ENCODE results near the gene SLC6A1. TPM values are rescaled to one million over a fixed set of nuclear protein-coding genes. Genes with fewer than 3 reads are reported as not detected.
A peak's percentile ranks its signal among the peaks of the same experiment; 100 is the strongest.
"Not testable (repeated sequence)": the region's sequence is repeated elsewhere in the genome, so short reads cannot be mapped to it uniquely, and the experiment has no call there.

The SLC6A1 gene
- total RNA-seq, 2 experiments from 2014 or later: not detected

- ATAC-seq (no peak), DNase-seq (no peak)
- Mint-ChIP-seq H3K36me3 (ENCODE audit: low read depth) (no peaks in the 10 kb centered on the region), H3K27ac (no peak overlapping the region), H3K4me1 (no peaks in the 10 kb centered on the region), H3K27me3 (peaks cover 23% of the 10 kb centered on the region), H3K9me3 (ENCODE audit: low read depth) (no peaks in the 10 kb centered on the region), H3K4me3 (no peak overlapping the region)
- ChIA-PET CTCF (interaction anchor here (1.5 kb wide), 1 partner anchor 111 kb away, joined by 3 read pairs; no protein-coding TSS in a partner anchor), POLR2A (no interaction called here)
- intact Hi-C loops (cut with DNase I, micrococcal nuclease): no loop called here
These were observed 64.0 kb downstream of the SLC6A1 start for GRCh38 chr3:11056531-11057050.

- DNase-seq (no peak), ATAC-seq (no peak)
- Mint-ChIP-seq H3K27me3 (peaks cover 25% of the 10 kb centered on the region), H3K27ac (no peak overlapping the region), H3K9me3 (ENCODE audit: low read depth) (no peaks in the 10 kb centered on the region), H3K36me3 (ENCODE audit: low read depth) (no peaks in the 10 kb centered on the region), H3K4me3 (no peak overlapping the region), H3K4me1 (no peaks in the 10 kb centered on the region)
- POLR2A ChIA-PET: no interaction called here
- intact Hi-C loops (cut with DNase I, micrococcal nuclease): loop anchor here in 1 of 2 experiments (2.0 kb wide), 1 partner anchor 299 kb away; no protein-coding TSS in a partner anchor
- CTCF ChIA-PET: interaction anchor here (0.6 to 4.8 kb wide), 2 partner anchors 105 to 111 kb away, joined by 3 to 43 read pairs; no protein-coding TSS in a partner anchor
These were observed 65.1 kb downstream of the SLC6A1 start for GRCh38 chr3:11057655-11058054.

- H3K27ac Mint-ChIP-seq: no peak overlapping the region
- H3K4me1 Mint-ChIP-seq: no peaks in the 10 kb centered on the region
- intact Hi-C loops (cut with DNase I, micrococcal nuclease): loop anchor here (1.0 to 2.0 kb wide), 6 partner anchors 109 to 593 kb away; no protein-coding TSS in a partner anchor
- DNase-seq (peak; percentile 72), ATAC-seq (peak; percentile 89)
- H3K36me3 Mint-ChIP-seq (ENCODE audit: low read depth): no peaks in the 10 kb centered on the region
- H3K9me3 Mint-ChIP-seq (ENCODE audit: low read depth): no peaks in the 10 kb centered on the region
- ChIA-PET POLR2A (interaction anchor here (0.6 kb wide), 1 partner anchor 294 kb away, joined by 3 read pairs; no protein-coding TSS in a partner anchor), CTCF (interaction anchor here (0.6 to 4.8 kb wide), 23 partner anchors 11 to 610 kb away, joined by 3 to 43 read pairs (median 5); no protein-coding TSS in a partner anchor)
- no peak overlapping the region for H3K4me3 Mint-ChIP-seq
- peaks cover 24% of the 10 kb centered on the region for H3K27me3 Mint-ChIP-seq
These were observed 66.7 kb downstream of the SLC6A1 start for GRCh38 chr3:11059090-11059798.

- H3K4me3 Mint-ChIP-seq: no peak overlapping the region
- POLR2A ChIA-PET: interaction anchor here (0.6 kb wide), 1 partner anchor 294 kb away, joined by 3 read pairs; no protein-coding TSS in a partner anchor
These were observed 67.2 kb downstream of the SLC6A1 start for GRCh38 chr3:11059799-11060115.

GRCh38 chr3:11060500-11061251 lies 68.1 kb downstream of the SLC6A1 start:
- Mint-ChIP-seq H3K27ac (no peak overlapping the region), H3K4me3 (no peak overlapping the region), H3K4me1 (no peaks in the 10 kb centered on the region), H3K9me3 (ENCODE audit: low read depth) (peaks cover 8% of the 10 kb centered on the region), H3K36me3 (ENCODE audit: low read depth) (no peaks in the 10 kb centered on the region), H3K27me3 (peaks cover 31% of the 10 kb centered on the region)
- ATAC-seq (peak; percentile 76), DNase-seq (peak; percentile 77)
- intact Hi-C loops (cut with DNase I, micrococcal nuclease): loop anchor here in 1 of 2 experiments (1.0 to 5.0 kb wide), 3 partner anchors 97 to 275 kb away; no protein-coding TSS in a partner anchor
- POLR2A ChIA-PET: no interaction called here
- CTCF ChIA-PET: interaction anchor here (0.6 to 4.8 kb wide), 38 partner anchors 10 to 740 kb away, joined by 3 to 43 read pairs (median 4); no protein-coding TSS in a partner anchor

More at GRCh38 chr3:11059799-11060115, 67.2 kb downstream of the SLC6A1 start:
- Mint-ChIP-seq H3K27ac (no peak overlapping the region), H3K9me3 (ENCODE audit: low read depth) (peaks cover 4% of the 10 kb centered on the region), H3K36me3 (ENCODE audit: low read depth) (no peaks in the 10 kb centered on the region), H3K4me1 (no peaks in the 10 kb centered on the region), H3K27me3 (peaks cover 26% of the 10 kb centered on the region)
- CTCF ChIA-PET: interaction anchor here (0.6 to 4.8 kb wide), 33 partner anchors 11 to 609 kb away, joined by 3 to 43 read pairs (median 4); no protein-coding TSS in a partner anchor
- intact Hi-C loops (cut with DNase I, micrococcal nuclease): loop anchor here (1.0 to 5.0 kb wide), 8 partner anchors 98 to 593 kb away; no protein-coding TSS in a partner anchor
- DNase-seq: no peak
- ATAC-seq: no peak

- H3K27ac Mint-ChIP-seq; H3K9me3 Mint-ChIP-seq (ENCODE audit: low read depth); ATAC-seq; DNase-seq; POLR2A ChIA-PET; H3K4me1 Mint-ChIP-seq; H3K36me3 Mint-ChIP-seq (ENCODE audit: low read depth); H3K4me3 Mint-ChIP-seq: not testable (repeated sequence)
- CTCF ChIA-PET: interaction anchor here (0.6 to 4.8 kb wide), 16 partner anchors 9 to 741 kb away, joined by 3 to 43 read pairs (median 6); no protein-coding TSS in a partner anchor
- intact Hi-C loops (cut with DNase I, micrococcal nuclease): loop anchor here in 1 of 2 experiments (5.0 kb wide), 1 partner anchor 96 kb away; no protein-coding TSS in a partner anchor
- H3K27me3 Mint-ChIP-seq: peaks cover 32% of the 10 kb centered on the region
These were observed 68.8 kb downstream of the SLC6A1 start for GRCh38 chr3:11061268-11061871.

GRCh38 chr3:11062704-11063103 lies 70.2 kb downstream of the SLC6A1 start:
- intact Hi-C loops (cut with DNase I, micrococcal nuclease): loop anchor here in 1 of 2 experiments (5.0 kb wide), 1 partner anchor 95 kb away; no protein-coding TSS in a partner anchor
- Mint-ChIP-seq H3K27ac (no peak overlapping the region), H3K9me3 (ENCODE audit: low read depth) (peaks cover 9% of the 10 kb centered on the region)

GRCh38 chr3:11071096-11071755 lies 78.7 kb downstream of the SLC6A1 start:
- Mint-ChIP-seq H3K4me3 (no peak overlapping the region), H3K9me3 (ENCODE audit: low read depth) (peaks cover 4% of the 10 kb centered on the region), H3K27me3 (peaks cover 23% of the 10 kb centered on the region), H3K27ac (no peak overlapping the region), H3K36me3 (ENCODE audit: low read depth) (no peaks in the 10 kb centered on the region), H3K4me1 (no peaks in the 10 kb centered on the region)
- ChIA-PET POLR2A (no interaction called here), CTCF (interaction anchor here (1.0 to 1.6 kb wide), 2 partner anchors 9 to 11 kb away, joined by 3 to 8 read pairs; no protein-coding TSS in a partner anchor)
- DNase-seq (no peak), ATAC-seq (no peak)
- intact Hi-C loops (cut with DNase I, micrococcal nuclease): no loop called here

More at GRCh38 chr3:11062704-11063103, 70.2 kb downstream of the SLC6A1 start:
- peaks cover 28% of the 10 kb centered on the region for H3K27me3 Mint-ChIP-seq
- ChIA-PET CTCF (interaction anchor here (0.6 kb wide), 1 partner anchor 68 kb away, joined by 3 read pairs; no protein-coding TSS in a partner anchor), POLR2A (no interaction called here)
- DNase-seq (no peak), ATAC-seq (no peak)
- H3K36me3 Mint-ChIP-seq (ENCODE audit: low read depth): no peaks in the 10 kb centered on the region
- H3K4me1 Mint-ChIP-seq: no peaks in the 10 kb centered on the region
- H3K4me3 Mint-ChIP-seq: no peak overlapping the region

- intact Hi-C loops (cut with DNase I, micrococcal nuclease): no loop called here
- DNase-seq (no peak), ATAC-seq (no peak)
- H3K27ac Mint-ChIP-seq: no peak overlapping the region
- ChIA-PET CTCF (interaction anchor here (2.5 kb wide), 1 partner anchor 12 kb away, joined by 13 read pairs; no protein-coding TSS in a partner anchor), POLR2A (no interaction called here)
- no peaks in the 10 kb centered on the region for H3K36me3 Mint-ChIP-seq (ENCODE audit: low read depth)
- no peak overlapping the region for H3K4me3 Mint-ChIP-seq
- H3K9me3 Mint-ChIP-seq (ENCODE audit: low read depth): peaks cover 4% of the 10 kb centered on the region
- no peaks in the 10 kb centered on the region for H3K4me1 Mint-ChIP-seq
- peaks cover 25% of the 10 kb centered on the region for H3K27me3 Mint-ChIP-seq
These were observed 80.1 kb downstream of the SLC6A1 start for GRCh38 chr3:11072631-11073030.

GRCh38 chr3:11074011-11074410 lies 81.5 kb downstream of the SLC6A1 start:
- Mint-ChIP-seq H3K36me3 (ENCODE audit: low read depth) (no peaks in the 10 kb centered on the region), H3K4me1 (no peaks in the 10 kb centered on the region), H3K4me3 (no peak overlapping the region), H3K27me3 (peaks cover 25% of the 10 kb centered on the region), H3K27ac (no peak overlapping the region), H3K9me3 (ENCODE audit: low read depth) (peaks cover 4% of the 10 kb centered on the region)
- CTCF ChIA-PET: interaction anchor here (2.5 kb wide), 1 partner anchor 14 kb away, joined by 13 read pairs; no protein-coding TSS in a partner anchor
- intact Hi-C loops (cut with DNase I, micrococcal nuclease): no loop called here
- DNase-seq (no peak), ATAC-seq (no peak)
- POLR2A ChIA-PET: interaction anchor here (1.0 kb wide), 1 partner anchor 9 kb away, joined by 3 read pairs; no protein-coding TSS in a partner anchor
